Endodermal cell (in vitro differentiated cells): ENCODE measurements around the gene FHAD1. TPM values are rescaled to one million over a fixed set of nuclear protein-coding genes. Genes with fewer than 3 reads are reported as not detected.

Experiments
- DNase-seq: peaks from one replicate; pipeline ENCODE4 v3.0.0-alpha.2; 2017
- H3K27ac ChIP-seq: 2 replicates; pipeline ENCODE4 v1.5.1; 2013; ENCODE audit warnings: mild to moderate bottlenecking, low read depth, low read length, moderate library complexity
- H3K27me3 ChIP-seq: 2 replicates; pipeline ENCODE4 v1.6.1; 2013; ENCODE audit warnings: mild to moderate bottlenecking, low read length, moderate library complexity; ENCODE audit not compliant: insufficient read depth, control insufficient read depth, poor library complexity, severe bottlenecking
- H3K36me3 ChIP-seq: 2 replicates; pipeline ENCODE4 v1.7.0; 2013; ENCODE audit warnings: mild to moderate bottlenecking, low read length, moderate library complexity; ENCODE audit not compliant: control insufficient read depth, insufficient read depth
- H3K4me1 ChIP-seq: one replicate; pipeline ENCODE4 v1.7.0; 2013; ENCODE audit warnings: low read length; ENCODE audit not compliant: control insufficient read depth, insufficient read depth
- H3K4me3 ChIP-seq: 2 replicates; pipeline ENCODE4 v1.5.1; 2013; ENCODE audit warnings: mild to moderate bottlenecking, low read length, moderate library complexity
- H3K9ac ChIP-seq: 2 replicates; pipeline ENCODE4 v1.6.1; 2013; ENCODE audit warnings: mild to moderate bottlenecking, low read length, moderate library complexity; ENCODE audit not compliant: poor library complexity, severe bottlenecking; ENCODE audit errors: extremely low read depth
- H3K9me3 ChIP-seq: 2 replicates; pipeline ENCODE4 v1.6.1; 2013; ENCODE audit warnings: mild to moderate bottlenecking, low read length, moderate library complexity; ENCODE audit not compliant: control insufficient read depth
- H3K27ac Mint-ChIP-seq: 2 replicates; pipeline ENCODE4 v1.8.0; 2020; ENCODE audit warnings: mixed read lengths
- H3K27me3 Mint-ChIP-seq: 2 replicates; pipeline ENCODE4 v1.8.0; 2021; ENCODE audit warnings: mild to moderate bottlenecking, mixed read lengths; ENCODE audit not compliant: insufficient read depth
- H3K36me3 Mint-ChIP-seq: 2 replicates; pipeline ENCODE4 v1.8.0; 2020; ENCODE audit warnings: low read depth, mixed read lengths
- H3K4me1 Mint-ChIP-seq: 2 replicates; pipeline ENCODE4 v1.8.0; 2020; ENCODE audit warnings: mixed read lengths
- H3K4me3 Mint-ChIP-seq: 2 replicates; pipeline ENCODE4 v1.8.0; 2020; ENCODE audit warnings: mild to moderate bottlenecking, moderate library complexity, mixed read lengths
- H3K9me3 Mint-ChIP-seq: 2 replicates; pipeline ENCODE4 v1.8.0; 2020; ENCODE audit warnings: mild to moderate bottlenecking, mixed read lengths
- CTCF ChIP-seq: fragments of 200-600 bp; sonication (generic); conservative IDR thresholded peaks from 2 replicates; pipeline ENCODE4 v1.5.0; 2021; ENCODE audit warnings: antibody characterized with exemption, mild to moderate bottlenecking
- WGBS, 2 experiments: methylation state at CpG; one replicate each; pipeline versions ENCODE4 v1.1.5 to v1.1.7; 2013; ENCODE audit warnings: missing lambda C conversion rate in 2 of 2, mixed read lengths in 1 of 2; ENCODE audit not compliant: insufficient coverage in 1 of 2, insufficient read length in 1 of 2; 5-methylcytosine and 5-hydroxymethylcytosine counted together
- total RNA-seq, 2 donors: library from RNA; stranded (reverse); fragmentation: NEBNext Ultra II Directional in 1 of 2; extraction: Animal tissue kit (Norgen Biotek cat#: 25700) in 1 of 2; gene quantifications; 2 replicates in 1 of 2; 3 replicates in 1 of 2; pipeline ENCODE4 v1.2.1, GENCODE V29; 2021

FHAD1 gene
- total RNA-seq, 2 donors from 2014 or later: 2.9 to 3.6 TPM

GRCh38 chr1:15353839-15354579, 107.0 kb downstream of the FHAD1 start:
- Histone ChIP-seq H3K4me3 (no peak overlapping the region), H3K4me1 (no peaks in the 10 kb centered on the region), H3K9ac (no peak overlapping the region), H3K27me3 (no peaks in the 10 kb centered on the region), H3K27ac (no peak overlapping the region), H3K36me3 (no peaks in the 10 kb centered on the region), H3K9me3 (no peaks in the 10 kb centered on the region)
- Mint-ChIP-seq H3K27me3 (peaks cover 4% of the 10 kb centered on the region), H3K36me3 (no peaks in the 10 kb centered on the region), H3K9me3 (no peaks in the 10 kb centered on the region), H3K4me3 (no peak overlapping the region), H3K4me1 (no peaks in the 10 kb centered on the region), H3K27ac (no peak overlapping the region)
- WGBS, 2 experiments: 85 to 87% methylated on average over 6 to 11 of the region's 11 CpGs
- DNase-seq: no peak
- no peak for TF ChIP-seq CTCF

DNA sequence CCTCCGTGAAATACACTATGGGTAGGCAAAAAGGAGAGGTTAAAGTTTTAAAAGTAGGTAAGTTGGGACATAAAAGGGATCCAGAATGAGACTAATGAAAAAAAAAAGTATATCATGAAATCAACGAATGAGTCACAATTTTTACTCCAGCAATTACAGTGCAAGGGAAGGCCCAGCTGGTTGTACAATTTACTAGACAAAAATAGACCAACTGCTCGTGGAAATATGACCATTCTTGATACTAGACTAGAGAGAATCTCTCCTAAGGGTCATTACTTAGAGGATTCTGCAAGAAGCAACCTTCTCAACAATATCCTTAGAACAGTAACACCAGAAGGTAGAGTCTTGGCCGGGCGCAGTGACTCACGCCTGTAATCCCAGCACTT, 107.5 kb downstream of the FHAD1 start:
- Histone ChIP-seq H3K27ac (no peak overlapping the region), H3K36me3 (no peaks in the 10 kb centered on the region), H3K9ac (no peak overlapping the region), H3K9me3 (no peaks in the 10 kb centered on the region), H3K4me1 (no peaks in the 10 kb centered on the region), H3K27me3 (no peaks in the 10 kb centered on the region), H3K4me3 (no peak overlapping the region)
- Mint-ChIP-seq H3K27ac (no peak overlapping the region), H3K4me1 (no peaks in the 10 kb centered on the region), H3K4me3 (no peak overlapping the region), H3K36me3 (no peaks in the 10 kb centered on the region), H3K27me3 (peaks cover 7% of the 10 kb centered on the region), H3K9me3 (no peaks in the 10 kb centered on the region)
- no peak for DNase-seq
- 94 to 100% methylated on average over 4 to 6 of the region's 6 CpGs for WGBS, 2 experiments
- TF ChIP-seq CTCF: no peak

- Mint-ChIP-seq H3K4me3 (no peak overlapping the region), H3K27ac (no peak overlapping the region), H3K4me1 (no peaks in the 10 kb centered on the region), H3K36me3 (no peaks in the 10 kb centered on the region), H3K27me3 (peaks cover 7% of the 10 kb centered on the region), H3K9me3 (no peaks in the 10 kb centered on the region)
- TF ChIP-seq CTCF: no peak
- Histone ChIP-seq H3K9ac (no peak overlapping the region), H3K4me1 (no peaks in the 10 kb centered on the region), H3K9me3 (no peaks in the 10 kb centered on the region), H3K4me3 (no peak overlapping the region), H3K27me3 (no peaks in the 10 kb centered on the region), H3K27ac (no peak overlapping the region), H3K36me3 (no peaks in the 10 kb centered on the region)
- WGBS, 2 experiments: 90 to 93% methylated on average over 16 of the region's 16 CpGs
- no peak for DNase-seq
These were observed 109.1 kb downstream of the FHAD1 start for GRCh38 chr1:15355968-15356625.
